Measurements from ENCODE around the gene CETP.
A peak's percentile ranks its signal among the peaks of the same experiment; 100 is the strongest.

The CETP gene, protein sequence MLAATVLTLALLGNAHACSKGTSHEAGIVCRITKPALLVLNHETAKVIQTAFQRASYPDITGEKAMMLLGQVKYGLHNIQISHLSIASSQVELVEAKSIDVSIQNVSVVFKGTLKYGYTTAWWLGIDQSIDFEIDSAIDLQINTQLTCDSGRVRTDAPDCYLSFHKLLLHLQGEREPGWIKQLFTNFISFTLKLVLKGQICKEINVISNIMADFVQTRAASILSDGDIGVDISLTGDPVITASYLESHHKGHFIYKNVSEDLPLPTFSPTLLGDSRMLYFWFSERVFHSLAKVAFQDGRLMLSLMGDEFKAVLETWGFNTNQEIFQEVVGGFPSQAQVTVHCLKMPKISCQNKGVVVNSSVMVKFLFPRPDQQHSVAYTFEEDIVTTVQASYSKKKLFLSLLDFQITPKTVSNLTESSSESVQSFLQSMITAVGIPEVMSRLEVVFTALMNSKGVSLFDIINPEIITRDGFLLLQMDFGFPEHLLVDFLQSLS

DNA sequence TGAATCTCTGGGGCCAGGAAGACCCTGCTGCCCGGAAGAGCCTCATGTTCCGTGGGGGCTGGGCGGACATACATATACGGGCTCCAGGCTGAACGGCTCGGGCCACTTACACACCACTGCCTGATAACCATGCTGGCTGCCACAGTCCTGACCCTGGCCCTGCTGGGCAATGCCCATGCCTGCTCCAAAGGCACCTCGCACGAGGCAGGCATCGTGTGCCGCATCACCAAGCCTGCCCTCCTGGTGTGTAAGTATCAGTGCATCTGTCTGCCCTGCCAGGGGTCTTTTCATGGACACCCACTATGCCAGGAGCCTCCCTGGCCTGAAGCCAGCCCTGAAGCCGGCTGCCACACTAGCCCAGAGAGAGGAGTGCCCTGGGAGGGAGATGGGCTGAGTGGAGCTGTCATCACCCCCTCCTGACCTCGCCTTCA lies at the start of gene CETP:
CETP (plus strand) TSS at position 100 of the 431 bp plus-strand sequence; CDS start at position 130, 30 bp downstream.
- no peak for DNase-seq

GRCh38 chr16:56912746-56913708 lies 48.7 kb upstream of the CETP start:
- DNase-seq, result no peak

- no peak for DNase-seq
These were observed 46.9 kb upstream of the CETP start for GRCh38 chr16:56914896-56915295.

DNA sequence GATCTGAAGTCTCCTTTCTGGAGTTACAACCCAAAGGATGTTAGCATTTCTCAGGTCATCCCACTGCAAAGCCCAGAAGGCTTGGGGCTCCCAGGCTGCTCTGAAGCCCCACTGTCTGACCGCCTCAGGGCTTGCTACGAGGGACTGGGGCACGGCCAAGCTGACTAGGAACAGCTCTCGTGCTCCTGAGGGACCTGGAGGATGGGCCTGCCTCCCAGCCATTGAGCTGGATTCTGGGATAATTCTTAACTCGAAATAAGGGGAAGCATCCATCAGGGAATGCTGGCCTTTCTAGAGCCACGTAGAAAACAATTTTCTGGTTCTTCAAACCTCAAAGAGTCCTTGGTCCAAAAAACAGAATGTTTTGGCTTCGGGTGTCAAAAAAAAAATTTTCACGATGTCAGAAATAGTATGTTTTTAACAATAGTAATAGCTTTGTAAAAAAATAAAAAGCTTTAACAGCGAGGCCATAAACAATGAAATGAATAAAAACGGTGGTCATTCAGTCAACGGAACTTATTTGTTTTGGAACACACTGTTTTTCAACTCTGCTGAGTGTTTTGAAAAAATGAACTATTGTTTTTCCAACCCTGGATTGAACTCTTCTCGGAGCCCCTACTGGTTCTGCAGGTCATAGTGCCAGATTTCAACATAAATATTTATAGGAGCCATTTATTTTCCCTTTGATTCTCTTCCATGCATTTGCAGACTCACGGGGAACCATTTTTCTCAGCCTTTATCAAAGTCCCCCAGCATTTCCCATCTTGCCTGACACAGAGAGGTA lies 46.2 kb upstream of the CETP start:
- no peak for DNase-seq

GRCh38 chr16:56916571-56917403 lies 45.0 kb upstream of the CETP start:
- no peak for DNase-seq

DNA sequence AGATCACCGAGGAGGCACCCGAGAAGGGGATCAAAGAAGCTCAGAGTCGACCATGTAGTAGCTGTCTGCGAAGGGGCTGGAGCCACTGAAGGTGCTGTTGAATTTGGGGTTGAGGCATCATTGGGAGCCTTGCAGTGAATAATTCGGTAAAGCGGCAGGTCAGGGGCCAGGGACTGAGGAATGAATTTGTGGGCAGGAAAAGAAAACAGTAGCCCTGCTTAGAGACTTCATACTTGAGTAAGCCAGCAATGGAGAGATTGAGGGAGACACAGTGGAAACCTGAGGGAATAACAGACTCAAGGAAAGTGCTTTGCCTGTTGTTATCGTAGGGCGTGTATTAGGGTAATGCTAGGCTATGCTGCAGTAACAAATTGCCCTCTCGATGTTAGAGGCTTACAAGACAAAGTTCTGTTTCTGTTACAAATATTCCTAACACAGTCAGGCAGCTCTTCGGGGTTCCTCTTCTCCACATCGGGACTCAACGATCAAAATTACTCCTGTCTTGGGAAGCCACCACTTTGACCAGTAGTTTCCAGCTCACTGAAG lies 43.2 kb upstream of the CETP start:
- no peak for DNase-seq

DNA sequence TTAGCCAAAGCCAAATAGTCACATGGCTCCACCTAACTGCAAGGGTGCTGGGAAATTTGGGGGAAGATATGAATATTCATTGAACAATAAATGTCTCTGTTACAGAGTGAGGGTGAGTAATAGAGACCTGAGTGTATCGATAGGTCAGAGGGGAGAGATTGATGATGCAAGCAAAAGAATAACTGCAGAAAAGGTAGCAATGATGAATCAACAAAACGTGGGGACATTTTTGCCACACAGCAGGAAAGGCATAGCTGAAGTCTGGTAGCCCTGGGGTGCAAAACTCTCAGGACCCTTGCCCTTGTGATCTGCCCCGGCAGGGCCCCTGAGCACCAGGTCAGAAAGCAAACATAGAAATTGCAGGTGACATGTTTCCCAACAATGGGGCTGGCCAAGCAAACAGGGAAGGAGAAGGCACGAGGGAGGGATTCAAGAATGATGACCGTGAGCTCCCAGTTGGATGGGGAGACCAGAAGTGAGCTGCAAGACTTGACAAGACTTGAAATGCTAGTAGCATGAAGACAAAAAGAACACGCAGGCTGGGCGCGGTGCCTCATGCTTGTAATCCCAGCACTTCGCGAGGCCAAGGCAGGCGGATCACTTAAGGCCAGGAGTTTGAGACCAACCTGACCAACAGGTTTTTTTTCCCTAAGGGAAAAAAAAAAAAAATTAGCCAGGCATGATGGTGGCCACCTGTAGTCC lies 42.5 kb upstream of the CETP start:
- no peak for DNase-seq

GRCh38 chr16:56921571-56921970 lies 40.2 kb upstream of the CETP start:
- DNase-seq, result no peak

DNA sequence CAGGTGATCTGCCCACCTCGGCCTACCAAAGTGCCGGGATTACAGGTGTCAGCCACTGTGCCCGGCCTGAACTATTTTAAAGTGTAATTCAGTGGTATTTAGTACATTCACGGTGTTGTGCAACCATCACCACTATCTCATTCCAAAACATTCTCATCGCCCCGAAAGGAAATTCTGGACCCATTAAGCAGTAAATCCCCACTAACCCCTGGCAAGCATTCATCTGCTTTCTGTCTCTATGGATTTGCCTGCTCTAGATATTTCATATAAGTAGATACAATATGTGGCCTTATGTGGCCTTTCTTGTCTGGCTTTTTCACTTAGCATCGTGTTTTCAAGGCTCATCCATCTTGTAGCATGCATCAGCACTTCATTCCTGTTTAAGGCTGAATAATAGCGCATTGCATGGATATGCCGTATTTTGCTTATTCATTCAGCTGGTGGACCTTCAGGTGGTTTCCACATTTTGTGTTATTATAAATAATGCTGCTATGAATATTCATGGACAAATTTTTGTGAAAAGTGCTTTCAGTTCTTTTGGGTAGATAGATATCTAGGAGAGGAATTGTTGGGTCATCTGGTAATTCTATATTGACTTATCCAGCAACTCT lies 38.2 kb upstream of the CETP start:
- no peak for DNase-seq

GRCh38 chr16:56927471-56927870 lies 34.3 kb upstream of the CETP start:
- no peak for DNase-seq

GRCh38 chr16:56929639-56930038 lies 32.1 kb upstream of the CETP start:
- no peak for DNase-seq

DNA sequence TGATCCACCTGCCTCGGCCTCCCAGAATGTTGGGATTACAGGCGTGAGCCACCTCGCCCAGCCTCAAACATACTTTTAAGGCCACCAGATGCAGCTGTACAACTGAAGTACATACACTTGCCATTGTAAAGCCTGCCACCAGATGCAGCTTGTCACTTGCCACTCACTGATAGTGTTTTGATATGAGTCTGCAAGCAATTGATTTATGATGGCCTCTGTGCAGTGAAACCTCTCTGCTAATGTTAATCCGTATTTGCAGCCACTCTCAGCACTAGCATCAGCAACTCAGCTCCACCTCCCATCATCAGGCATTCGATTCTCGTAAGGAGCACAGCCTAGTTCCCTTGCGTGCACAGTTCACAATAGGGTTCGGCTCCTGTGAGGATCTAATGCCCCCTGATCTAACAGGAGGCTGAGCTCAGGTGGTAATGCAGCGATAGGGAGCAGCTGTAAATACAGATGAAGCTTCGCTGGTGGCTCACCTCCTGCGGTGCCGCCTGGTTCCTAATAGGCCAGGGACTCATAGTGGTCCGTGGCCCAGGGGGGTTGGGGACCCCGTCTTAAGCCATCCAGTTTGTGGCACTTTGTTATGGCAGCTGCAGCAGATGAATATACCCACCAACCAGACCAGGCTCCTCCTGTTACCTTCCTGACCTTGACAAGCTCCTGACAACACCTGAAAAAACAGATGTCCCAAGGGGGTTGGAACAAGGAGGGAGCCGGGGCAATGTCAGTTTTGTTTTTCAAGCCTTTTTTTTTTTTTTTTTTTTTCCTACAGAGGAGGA lies 31.1 kb upstream of the CETP start:
- DNase-seq, result no peak

DNA sequence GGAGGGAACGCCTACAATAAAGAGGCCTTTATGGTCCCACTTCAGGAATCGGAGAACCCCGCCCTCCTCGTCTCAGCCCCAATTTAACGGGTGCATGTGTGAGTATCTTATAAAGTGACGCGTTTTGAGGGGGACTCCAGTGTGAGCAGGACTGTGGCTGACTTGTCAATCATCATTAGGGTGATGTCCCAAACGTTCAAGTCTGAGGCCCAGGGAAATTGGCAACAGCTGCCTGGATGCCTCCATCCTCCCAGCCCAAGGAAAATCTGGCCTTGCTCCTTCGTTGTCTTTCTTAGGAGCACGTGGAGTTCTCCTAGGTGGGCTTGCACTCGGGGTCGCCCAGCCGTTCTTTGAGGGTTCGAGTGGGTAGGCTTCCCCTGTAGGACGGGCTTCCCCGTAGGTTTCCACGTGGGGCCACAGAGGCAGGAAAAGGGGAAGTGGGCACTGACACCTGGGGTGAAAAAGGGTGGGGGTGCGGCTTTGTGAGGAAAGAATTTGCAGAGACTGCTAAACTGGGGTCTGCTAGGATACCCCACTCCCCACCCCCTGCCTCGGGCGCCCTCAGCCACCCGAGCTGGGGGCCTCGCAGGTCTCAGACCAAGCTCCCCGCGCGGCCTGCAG lies 30.4 kb upstream of the CETP start:
- peak; percentile 19 for DNase-seq

DNA sequence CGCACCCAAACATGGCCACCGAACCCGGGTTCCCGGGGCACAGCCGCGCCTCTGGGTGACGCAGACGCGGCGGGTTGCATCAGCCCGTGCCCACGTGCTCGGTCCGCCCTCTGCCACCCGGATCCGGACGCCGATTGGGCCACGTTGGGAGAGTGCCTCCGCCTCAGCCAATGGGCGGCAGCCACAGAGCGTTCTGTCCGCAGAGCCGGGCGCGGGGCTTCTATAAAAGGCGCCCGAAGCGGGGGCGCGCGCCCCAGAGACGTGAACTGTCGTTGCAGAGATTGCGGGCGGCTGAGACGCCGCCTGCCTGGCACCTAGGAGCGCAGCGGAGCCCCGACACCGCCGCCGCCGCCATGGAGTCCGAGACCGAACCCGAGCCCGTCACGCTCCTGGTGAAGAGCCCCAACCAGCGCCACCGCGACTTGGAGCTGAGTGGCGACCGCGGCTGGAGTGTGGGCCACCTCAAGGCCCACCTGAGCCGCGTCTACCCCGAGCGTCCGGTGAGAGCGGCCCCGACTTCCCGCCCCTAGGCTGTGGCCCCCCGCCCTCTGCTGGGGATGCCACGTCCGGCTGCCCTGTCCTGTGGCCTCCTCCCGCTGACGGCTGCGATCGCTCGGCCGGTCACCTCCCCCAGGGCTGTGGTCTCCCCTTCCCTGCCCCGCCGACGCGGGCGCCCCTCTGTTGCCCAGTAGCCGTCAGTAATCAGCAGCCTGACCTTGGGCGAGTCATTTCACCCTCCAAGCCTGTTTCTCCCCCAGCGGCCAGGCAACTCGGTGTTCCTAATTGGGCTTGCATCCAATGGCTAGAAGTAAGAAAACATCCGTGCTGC lies 29.6 kb upstream of the CETP start, which contains the start of gene HERPUD1:
HERPUD1 (plus strand) TSS at position 251 of the 829 bp plus-strand sequence; CDS start at position 354, 103 bp downstream.
- DNase-seq, result peak; percentile 99

DNA sequence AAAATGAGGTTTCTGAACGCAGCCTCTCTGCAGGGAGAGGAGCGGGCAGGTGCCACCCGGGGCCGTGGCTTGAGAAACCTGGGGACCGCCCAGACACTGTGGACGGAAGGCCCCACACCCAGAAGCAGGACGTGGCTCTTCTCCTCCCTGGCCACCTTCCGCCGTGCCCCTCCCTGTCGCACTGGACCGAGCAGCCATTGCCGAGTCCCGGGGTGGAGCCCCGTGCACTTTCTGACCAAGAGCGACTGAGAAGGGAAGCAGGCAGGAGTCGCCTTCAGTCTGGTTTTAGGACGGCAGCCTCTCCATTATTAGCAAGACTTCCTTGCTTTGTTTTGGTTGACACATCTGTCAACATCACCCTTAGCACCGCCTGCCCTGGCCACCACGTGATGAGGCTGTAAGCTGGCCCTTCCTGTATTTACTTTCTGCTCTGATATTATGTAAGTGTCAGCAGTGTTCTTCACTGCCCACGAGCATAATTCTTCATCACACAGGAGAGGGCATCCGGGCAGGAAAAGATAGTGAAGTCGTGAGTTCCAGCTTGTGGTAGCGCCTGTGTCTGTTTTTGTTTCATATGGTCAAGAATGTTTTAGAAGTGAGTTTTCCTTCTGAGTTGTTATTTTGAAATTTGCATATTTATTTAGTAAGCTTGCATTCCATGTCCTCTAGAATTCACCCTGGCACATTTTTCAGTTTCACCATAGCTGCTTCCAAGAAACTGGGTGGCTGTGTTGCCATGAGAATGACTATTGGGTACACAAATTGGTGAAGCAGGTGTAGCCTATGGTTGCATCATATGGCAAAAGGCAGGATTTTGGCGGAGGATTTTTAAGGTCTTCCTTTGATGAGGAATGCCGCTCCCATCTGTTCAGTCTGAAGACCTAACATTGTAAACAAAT lies 28.8 kb upstream of the CETP start:
- DNase-seq, result peak; percentile 27

GRCh38 chr16:56933828-56934598 lies 27.7 kb upstream of the CETP start:
- no peak for DNase-seq

All from activated naive CD4-positive, alpha-beta T cell treated with anti-CD3 and anti-CD28 coated beads, Interleukin-2, amount 50 U/mL, for 16 hours (primary cell).